Measurements from ENCODE around the gene CTDSPL2.
A peak's percentile ranks its signal among the peaks of the same experiment; 100 is the strongest.
"Not testable (repeated sequence)": the region's sequence is repeated elsewhere in the genome, so short reads cannot be mapped to it uniquely, and the experiment has no call there.

Gene CTDSPL2

DNA sequence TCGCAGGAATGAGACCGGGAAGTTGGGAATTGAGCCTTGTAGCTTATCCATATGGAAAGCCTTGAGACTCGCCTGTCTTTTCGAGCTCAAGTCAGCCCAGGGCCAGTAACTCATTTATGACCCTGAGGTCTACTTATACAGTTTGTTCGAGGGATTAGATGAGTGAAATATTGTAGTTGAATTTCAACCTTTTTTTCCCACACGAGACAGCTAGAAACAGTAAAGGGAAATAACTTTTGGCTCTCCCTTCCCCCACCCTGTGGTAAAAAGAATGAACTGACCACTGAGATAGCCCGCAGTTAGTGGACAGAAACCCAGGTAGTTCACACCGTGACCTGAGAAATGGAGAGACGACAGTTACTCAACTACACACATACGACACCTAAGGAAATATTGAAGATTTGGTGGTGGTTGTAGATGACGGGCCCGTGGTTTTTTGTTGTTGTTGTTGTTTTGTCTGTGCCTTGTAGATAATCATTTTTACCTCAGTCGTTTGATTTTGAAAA lies 110.4 kb downstream of the CTDSPL2 start:
- Histone ChIP-seq H4K20me1 (ENCODE audit: insufficient read depth, low read length, poor library complexity, severe bottlenecking) (peaks cover 37% of the 10 kb centered on the region), H3K9me3 (ENCODE audit: insufficient read depth, low read depth, low read length) (no peaks in the 10 kb centered on the region), H3F3A (ENCODE audit: low read depth) (no peaks in the 10 kb centered on the region), H3K36me3 (ENCODE audit: insufficient read depth, low read length) (no peaks in the 10 kb centered on the region), H3K4me1 (ENCODE audit: insufficient read depth, low read length, poor library complexity, severe bottlenecking) (peaks cover 51% of the 10 kb centered on the region), H3K9me2 (replicated peaks; ENCODE audit: low read depth, low read length) (no peaks in the 10 kb centered on the region), H3K79me2 (ENCODE audit: insufficient read depth, low read length) (peaks cover 70% of the 10 kb centered on the region), H3K4me3 (ENCODE audit: low read length, poor library complexity, severe bottlenecking) (peak overlapping the region; percentile 88), H3K4me2 (ENCODE audit: low read depth, low read length, poor library complexity, severe bottlenecking) (peak overlapping the region; percentile 94), H2AFZ (ENCODE audit: low read length) (peak overlapping the region; percentile 70), H3K27me3 (ENCODE audit: insufficient read depth, low read length, poor library complexity, severe bottlenecking) (no peaks in the 10 kb centered on the region), H3K9ac (ENCODE audit: low read depth, low read length, poor library complexity, severe bottlenecking) (peak overlapping the region; percentile 84)
- TF ChIP-seq, protein P1, sequence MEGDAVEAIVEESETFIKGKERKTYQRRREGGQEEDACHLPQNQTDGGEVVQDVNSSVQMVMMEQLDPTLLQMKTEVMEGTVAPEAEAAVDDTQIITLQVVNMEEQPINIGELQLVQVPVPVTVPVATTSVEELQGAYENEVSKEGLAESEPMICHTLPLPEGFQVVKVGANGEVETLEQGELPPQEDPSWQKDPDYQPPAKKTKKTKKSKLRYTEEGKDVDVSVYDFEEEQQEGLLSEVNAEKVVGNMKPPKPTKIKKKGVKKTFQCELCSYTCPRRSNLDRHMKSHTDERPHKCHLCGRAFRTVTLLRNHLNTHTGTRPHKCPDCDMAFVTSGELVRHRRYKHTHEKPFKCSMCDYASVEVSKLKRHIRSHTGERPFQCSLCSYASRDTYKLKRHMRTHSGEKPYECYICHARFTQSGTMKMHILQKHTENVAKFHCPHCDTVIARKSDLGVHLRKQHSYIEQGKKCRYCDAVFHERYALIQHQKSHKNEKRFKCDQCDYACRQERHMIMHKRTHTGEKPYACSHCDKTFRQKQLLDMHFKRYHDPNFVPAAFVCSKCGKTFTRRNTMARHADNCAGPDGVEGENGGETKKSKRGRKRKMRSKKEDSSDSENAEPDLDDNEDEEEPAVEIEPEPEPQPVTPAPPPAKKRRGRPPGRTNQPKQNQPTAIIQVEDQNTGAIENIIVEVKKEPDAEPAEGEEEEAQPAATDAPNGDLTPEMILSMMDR (conservative IDR thresholded peaks at IDR 0.05; ENCODE audit: low read length) = no peak
- TF ChIP-seq EZH2phosphoT487 (IDR thresholded peaks at IDR 0.05; ENCODE audit: borderline replicate concordance) = no peak

GRCh38 chr15:44541282-44541958 lies 114.0 kb downstream of the CTDSPL2 start:
- Histone ChIP-seq H3K9ac (ENCODE audit: low read depth, low read length, poor library complexity, severe bottlenecking) (peak overlapping the region; percentile 7), H3F3A (ENCODE audit: low read depth) (no peaks in the 10 kb centered on the region), H3K9me3 (ENCODE audit: insufficient read depth, low read depth, low read length) (no peaks in the 10 kb centered on the region), H3K36me3 (ENCODE audit: insufficient read depth, low read length) (no peaks in the 10 kb centered on the region), H3K4me2 (ENCODE audit: low read depth, low read length, poor library complexity, severe bottlenecking) (peak overlapping the region; percentile 52), H3K27me3 (ENCODE audit: insufficient read depth, low read length, poor library complexity, severe bottlenecking) (no peaks in the 10 kb centered on the region), H2AFZ (ENCODE audit: low read length) (no peak overlapping the region), H3K9me2 (replicated peaks; ENCODE audit: low read depth, low read length) (no peaks in the 10 kb centered on the region), H4K20me1 (ENCODE audit: insufficient read depth, low read length, poor library complexity, severe bottlenecking) (peaks cover 61% of the 10 kb centered on the region), H3K4me3 (ENCODE audit: low read length, poor library complexity, severe bottlenecking) (peak overlapping the region; percentile 45), H3K79me2 (ENCODE audit: insufficient read depth, low read length) (peaks cover 80% of the 10 kb centered on the region), H3K4me1 (ENCODE audit: insufficient read depth, low read length, poor library complexity, severe bottlenecking) (peaks cover 47% of the 10 kb centered on the region)
- TF ChIP-seq EZH2phosphoT487 (IDR thresholded peaks at IDR 0.05; ENCODE audit: borderline replicate concordance) = no peak
- TF ChIP-seq, protein P1 (conservative IDR thresholded peaks at IDR 0.05; ENCODE audit: low read length) = no peak

GRCh38 chr15:44542596-44542995 lies 115.2 kb downstream of the CTDSPL2 start:
- peak overlapping the region; percentile 52 for H3K4me2 ChIP-seq (ENCODE audit: low read depth, low read length, poor library complexity, severe bottlenecking)
- no peaks in the 10 kb centered on the region for H3K9me3 ChIP-seq (ENCODE audit: insufficient read depth, low read depth, low read length)
- peak overlapping the region; percentile 7 for H3K9ac ChIP-seq (ENCODE audit: low read depth, low read length, poor library complexity, severe bottlenecking)
- peak overlapping the region; percentile 45 for H3K4me3 ChIP-seq (ENCODE audit: low read length, poor library complexity, severe bottlenecking)
- peaks cover 87% of the 10 kb centered on the region for H3K79me2 ChIP-seq (ENCODE audit: insufficient read depth, low read length)
- TF ChIP-seq, protein P1 (conservative IDR thresholded peaks at IDR 0.05; ENCODE audit: low read length) = no peak
- no peak for TF ChIP-seq EZH2phosphoT487 (IDR thresholded peaks at IDR 0.05; ENCODE audit: borderline replicate concordance)
- peaks cover 60% of the 10 kb centered on the region for H4K20me1 ChIP-seq (ENCODE audit: insufficient read depth, low read length, poor library complexity, severe bottlenecking)
- H3F3A ChIP-seq (ENCODE audit: low read depth) = no peaks in the 10 kb centered on the region
- H3K4me1 ChIP-seq (ENCODE audit: insufficient read depth, low read length, poor library complexity, severe bottlenecking) = peaks cover 47% of the 10 kb centered on the region
- H3K36me3 ChIP-seq (ENCODE audit: insufficient read depth, low read length) = no peaks in the 10 kb centered on the region
- H2AFZ ChIP-seq (ENCODE audit: low read length) = no peak overlapping the region
- H3K9me2 ChIP-seq (replicated peaks; ENCODE audit: low read depth, low read length) = no peaks in the 10 kb centered on the region
- no peaks in the 10 kb centered on the region for H3K27me3 ChIP-seq (ENCODE audit: insufficient read depth, low read length, poor library complexity, severe bottlenecking)

DNA sequence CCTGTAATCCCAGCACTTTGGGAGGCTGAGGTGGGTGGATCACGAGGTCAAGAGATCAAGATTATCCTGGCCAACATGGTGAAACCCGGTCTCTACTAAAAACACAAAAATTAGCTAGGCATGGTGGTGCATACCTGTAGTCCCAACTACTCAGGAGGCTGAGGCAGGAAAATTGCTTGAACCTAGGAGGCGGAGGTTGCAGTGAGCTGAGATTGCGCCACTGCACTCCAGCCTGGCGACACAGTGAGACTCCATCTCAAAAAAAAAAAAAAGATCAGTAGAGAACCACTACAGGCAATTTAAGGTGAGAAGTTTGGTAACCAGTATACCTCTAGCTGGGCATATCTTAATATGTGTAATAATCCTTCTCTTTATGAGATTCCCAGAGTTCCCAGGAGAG lies 117.3 kb downstream of the CTDSPL2 start:
- not testable (repeated sequence) for H3F3A ChIP-seq (ENCODE audit: low read depth); H3K9ac ChIP-seq (ENCODE audit: low read depth, low read length, poor library complexity, severe bottlenecking); H2AFZ ChIP-seq (ENCODE audit: low read length); H3K9me2 ChIP-seq (replicated peaks; ENCODE audit: low read depth, low read length); H3K36me3 ChIP-seq (ENCODE audit: insufficient read depth, low read length); H3K4me3 ChIP-seq (ENCODE audit: low read length, poor library complexity, severe bottlenecking); H3K27me3 ChIP-seq (ENCODE audit: insufficient read depth, low read length, poor library complexity, severe bottlenecking); H3K9me3 ChIP-seq (ENCODE audit: insufficient read depth, low read depth, low read length)
- Histone ChIP-seq H3K4me1 (ENCODE audit: insufficient read depth, low read length, poor library complexity, severe bottlenecking) (peaks cover 34% of the 10 kb centered on the region), H3K79me2 (ENCODE audit: insufficient read depth, low read length) (peaks cover 84% of the 10 kb centered on the region), H3K4me2 (ENCODE audit: low read depth, low read length, poor library complexity, severe bottlenecking) (peak overlapping the region; percentile 51), H4K20me1 (ENCODE audit: insufficient read depth, low read length, poor library complexity, severe bottlenecking) (peaks cover 55% of the 10 kb centered on the region)

All from Loucy (cell line).